WTC11 (cell line): Measurements from ENCODE around the gene MOV10L1.

Source experiments
- CBFB ChIP-seq: sonication (generic); formaldehyde crosslinking; IDR thresholded peaks from 2 replicates; pipeline ENCODE4 v1.8.1; 2022; ENCODE audit warnings: mild to moderate bottlenecking, low read depth, missing genetic modification reagents
- CTCF ChIP-seq: fragments of 200-600 bp; IDR thresholded peaks from 2 replicates; pipeline ENCODE4 v1.8.0; 2022; ENCODE audit warnings: antibody characterized with exemption
- E2F4 ChIP-seq: sonication (generic); formaldehyde crosslinking; IDR thresholded peaks from 2 replicates; pipeline ENCODE4 v1.8.1; 2022; ENCODE audit warnings: low read depth, mild to moderate bottlenecking, moderate library complexity, missing genetic modification reagents, borderline replicate concordance
- GABPB1 ChIP-seq: sonication (generic); formaldehyde crosslinking; IDR thresholded peaks from 2 replicates; pipeline ENCODE4 v1.8.1; 2023; ENCODE audit warnings: mild to moderate bottlenecking, missing genetic modification reagents
- MXD4 ChIP-seq: fragments of 250-450 bp; sonication (Bioruptor Pico); IDR thresholded peaks from 2 replicates; pipeline ENCODE4 v1.8.0; 2021; ENCODE audit warnings: mild to moderate bottlenecking, moderate library complexity, borderline replicate concordance
- NFE2L1 ChIP-seq: sonication (generic); formaldehyde crosslinking; IDR thresholded peaks from 2 replicates; pipeline ENCODE4 v1.8.1; 2023; ENCODE audit warnings: missing genetic modification reagents
- RELA ChIP-seq: sonication (generic); formaldehyde crosslinking; IDR thresholded peaks from 2 replicates; pipeline ENCODE4 v1.8.1; 2022; ENCODE audit warnings: missing genetic modification reagents, mild to moderate bottlenecking, borderline replicate concordance
- SMAD4 ChIP-seq: sonication (generic); formaldehyde crosslinking; IDR thresholded peaks from 2 replicates; pipeline ENCODE4 v1.8.0; 2022; ENCODE audit warnings: mild to moderate bottlenecking, missing genetic modification reagents
- SP1 ChIP-seq: sonication (generic); formaldehyde crosslinking; conservative IDR thresholded peaks from 2 replicates; pipeline ENCODE4 v1.8.1; 2022; ENCODE audit warnings: missing genetic modification reagents
- TEAD4 ChIP-seq: sonication (generic); formaldehyde crosslinking; IDR thresholded peaks from 2 replicates; pipeline ENCODE4 v1.8.0; 2022; ENCODE audit warnings: mild to moderate bottlenecking, missing genetic modification reagents
- USF1 ChIP-seq: sonication (generic); formaldehyde crosslinking; IDR thresholded peaks from 2 replicates; pipeline ENCODE4 v1.8.0; 2022; ENCODE audit warnings: mild to moderate bottlenecking, missing genetic modification reagents
- ZNF263 ChIP-seq: sonication (generic); formaldehyde crosslinking; IDR thresholded peaks from 2 replicates; pipeline ENCODE4 v1.8.1; 2022; ENCODE audit warnings: low read depth, mild to moderate bottlenecking, moderate library complexity, missing genetic modification reagents

GRCh38 chr22:50175191-50175461 is 85.3 kb downstream of the MOV10L1 start:
- TF ChIP-seq CTCF (no peak), GABPB1 (CRISPR knock-in tag) (no peak), E2F4 (no peak), USF1 (CRISPR knock-in tag) (no peak), SP1 (CRISPR knock-in tag) (no peak), NFE2L1 (no peak), MXD4 (CRISPR knock-in tag) (no peak), RELA (no peak), CBFB (CRISPR knock-in tag) (no peak), SMAD4 (no peak), ZNF263 (CRISPR knock-in tag) (no peak), TEAD4 (no peak)
